ENCODE measurements around the gene RXRG. TPM values are rescaled to one million over a fixed set of nuclear protein-coding genes. Genes with fewer than 3 reads are reported as not detected.

Gene RXRG
- total and polyA plus RNA-seq, 9 of the 15 experiments (the other 6 are each of a cell fraction or from before 2014, with no cell fraction given): not detected

DNA sequence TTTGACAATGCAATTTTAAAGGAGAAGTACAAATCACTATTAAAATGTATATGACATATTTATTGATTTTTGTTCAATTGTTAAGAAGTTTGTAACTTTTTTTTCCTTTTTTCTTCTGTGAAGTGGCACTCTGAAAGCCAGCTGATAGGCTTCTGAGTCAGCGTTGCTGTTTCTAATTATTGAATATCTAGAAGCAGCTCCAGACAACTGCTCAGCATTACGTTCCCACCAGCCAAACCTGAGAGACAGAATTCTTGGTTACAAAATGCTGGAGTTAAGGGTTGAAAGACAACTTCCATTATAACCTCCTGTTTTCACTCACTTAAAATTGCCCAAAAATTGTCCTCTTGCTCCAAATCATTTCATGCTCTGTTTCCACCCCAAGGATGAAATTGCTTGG is 57.0 kb downstream of the RXRG start (continued):
- TF ChIP-seq, protein P1, sequence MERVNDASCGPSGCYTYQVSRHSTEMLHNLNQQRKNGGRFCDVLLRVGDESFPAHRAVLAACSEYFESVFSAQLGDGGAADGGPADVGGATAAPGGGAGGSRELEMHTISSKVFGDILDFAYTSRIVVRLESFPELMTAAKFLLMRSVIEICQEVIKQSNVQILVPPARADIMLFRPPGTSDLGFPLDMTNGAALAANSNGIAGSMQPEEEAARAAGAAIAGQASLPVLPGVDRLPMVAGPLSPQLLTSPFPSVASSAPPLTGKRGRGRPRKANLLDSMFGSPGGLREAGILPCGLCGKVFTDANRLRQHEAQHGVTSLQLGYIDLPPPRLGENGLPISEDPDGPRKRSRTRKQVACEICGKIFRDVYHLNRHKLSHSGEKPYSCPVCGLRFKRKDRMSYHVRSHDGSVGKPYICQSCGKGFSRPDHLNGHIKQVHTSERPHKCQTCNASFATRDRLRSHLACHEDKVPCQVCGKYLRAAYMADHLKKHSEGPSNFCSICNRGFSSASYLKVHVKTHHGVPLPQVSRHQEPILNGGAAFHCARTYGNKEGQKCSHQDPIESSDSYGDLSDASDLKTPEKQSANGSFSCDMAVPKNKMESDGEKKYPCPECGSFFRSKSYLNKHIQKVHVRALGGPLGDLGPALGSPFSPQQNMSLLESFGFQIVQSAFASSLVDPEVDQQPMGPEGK (CRISPR knock-in tag; IDR thresholded peaks at IDR 0.05; ENCODE audit: borderline replicate concordance): no peak
- no peak for TF ChIP-seq TCF7 (IDR thresholded peaks at IDR 0.05; ENCODE audit: borderline replicate concordance)
- TF ChIP-seq, protein P2, sequence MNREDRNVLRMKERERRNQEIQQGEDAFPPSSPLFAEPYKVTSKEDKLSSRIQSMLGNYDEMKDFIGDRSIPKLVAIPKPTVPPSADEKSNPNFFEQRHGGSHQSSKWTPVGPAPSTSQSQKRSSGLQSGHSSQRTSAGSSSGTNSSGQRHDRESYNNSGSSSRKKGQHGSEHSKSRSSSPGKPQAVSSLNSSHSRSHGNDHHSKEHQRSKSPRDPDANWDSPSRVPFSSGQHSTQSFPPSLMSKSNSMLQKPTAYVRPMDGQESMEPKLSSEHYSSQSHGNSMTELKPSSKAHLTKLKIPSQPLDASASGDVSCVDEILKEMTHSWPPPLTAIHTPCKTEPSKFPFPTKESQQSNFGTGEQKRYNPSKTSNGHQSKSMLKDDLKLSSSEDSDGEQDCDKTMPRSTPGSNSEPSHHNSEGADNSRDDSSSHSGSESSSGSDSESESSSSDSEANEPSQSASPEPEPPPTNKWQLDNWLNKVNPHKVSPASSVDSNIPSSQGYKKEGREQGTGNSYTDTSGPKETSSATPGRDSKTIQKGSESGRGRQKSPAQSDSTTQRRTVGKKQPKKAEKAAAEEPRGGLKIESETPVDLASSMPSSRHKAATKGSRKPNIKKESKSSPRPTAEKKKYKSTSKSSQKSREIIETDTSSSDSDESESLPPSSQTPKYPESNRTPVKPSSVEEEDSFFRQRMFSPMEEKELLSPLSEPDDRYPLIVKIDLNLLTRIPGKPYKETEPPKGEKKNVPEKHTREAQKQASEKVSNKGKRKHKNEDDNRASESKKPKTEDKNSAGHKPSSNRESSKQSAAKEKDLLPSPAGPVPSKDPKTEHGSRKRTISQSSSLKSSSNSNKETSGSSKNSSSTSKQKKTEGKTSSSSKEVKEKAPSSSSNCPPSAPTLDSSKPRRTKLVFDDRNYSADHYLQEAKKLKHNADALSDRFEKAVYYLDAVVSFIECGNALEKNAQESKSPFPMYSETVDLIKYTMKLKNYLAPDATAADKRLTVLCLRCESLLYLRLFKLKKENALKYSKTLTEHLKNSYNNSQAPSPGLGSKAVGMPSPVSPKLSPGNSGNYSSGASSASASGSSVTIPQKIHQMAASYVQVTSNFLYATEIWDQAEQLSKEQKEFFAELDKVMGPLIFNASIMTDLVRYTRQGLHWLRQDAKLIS (CRISPR knock-in tag; IDR thresholded peaks at IDR 0.05): no peak

DNA sequence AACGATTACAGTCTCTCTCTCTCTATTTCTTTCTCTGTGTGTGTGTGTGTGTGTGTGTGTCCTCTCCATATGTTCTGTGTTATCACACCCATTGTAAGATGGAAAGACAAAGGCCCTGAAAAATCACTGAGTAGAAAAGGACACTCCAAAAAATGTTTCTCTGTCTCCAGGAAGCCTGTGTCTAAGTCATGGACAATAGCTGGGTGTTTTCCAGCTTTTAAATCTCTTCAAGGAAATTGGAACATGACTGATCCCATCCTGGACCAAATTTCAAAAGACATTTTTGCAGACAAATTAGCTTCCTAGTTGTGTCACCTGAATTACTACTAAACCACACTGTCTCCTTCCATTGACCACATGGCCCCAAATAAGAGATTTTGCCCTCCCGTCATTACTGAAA is 57.4 kb downstream of the RXRG start:
- Histone ChIP-seq H3K9ac (ENCODE audit: insufficient read depth in 1 of 2, low read depth in 2 of 2, low read length in 2 of 2) (no peak overlapping the region), H3K9me3 (replicated peaks; ENCODE audit: control insufficient read depth, insufficient read depth, low read depth, low read length) (no peaks in the 10 kb centered on the region), H3K27me3 (ENCODE audit: control insufficient read depth in 2 of 2, insufficient read depth in 2 of 2, low read length in 2 of 2) (peaks cover 3 to 7% of the 10 kb centered on the region in 2 experiments; a peak in 4 of 5 replicates), H3K4me2 (ENCODE audit: insufficient read depth, low read length) (no peak overlapping the region), H2AFZ (ENCODE audit: low read depth, low read length) (no peak overlapping the region), H3K79me2 (ENCODE audit: control insufficient read depth, insufficient read depth, low read length) (no peaks in the 10 kb centered on the region), H3K9me1 (ENCODE audit: control insufficient read depth, insufficient read depth, low read length) (no peaks in the 10 kb centered on the region), H3K36me3 (ENCODE audit: control insufficient read depth, insufficient read depth, low read length) (no peaks in the 10 kb centered on the region), H3K4me1 (replicated peaks in 1 of 2; ENCODE audit: control insufficient read depth in 2 of 2, insufficient read depth in 2 of 2, low read length in 2 of 2) (no peaks in the 10 kb centered on the region), H4K20me1 (replicated peaks; ENCODE audit: control insufficient read depth, insufficient read depth, low read length) (no peaks in the 10 kb centered on the region; the same call in 1 of the 2 replicates), H3K27ac (ENCODE audit: extremely low read depth, low read depth, low read length) (no peak overlapping the region), H3K4me3 (no peak overlapping the region)
- no TSS peak for BruUV-seq (replicated peaks)
- in situ Hi-C loops (cut with MboI): no loop called here
- intact Hi-C loops (cut with micrococcal nuclease): no loop called here
- DNase-seq (ENCODE audit: extremely low read depth in 1 of 4, low spot score in 3 of 4) (no peak), ATAC-seq (no peak), FAIRE-seq (no peak)
- WGBS (ENCODE audit: insufficient coverage, low coverage, missing lambda C conversion rate): 0% methylated on average over 2 of the region's 2 CpGs
- ChIA-PET CTCF (ENCODE audit: low intra/inter-chr PET ratio) (no interaction called here), POLR2A (no interaction called here)
- TF ChIP-seq, protein P3, sequence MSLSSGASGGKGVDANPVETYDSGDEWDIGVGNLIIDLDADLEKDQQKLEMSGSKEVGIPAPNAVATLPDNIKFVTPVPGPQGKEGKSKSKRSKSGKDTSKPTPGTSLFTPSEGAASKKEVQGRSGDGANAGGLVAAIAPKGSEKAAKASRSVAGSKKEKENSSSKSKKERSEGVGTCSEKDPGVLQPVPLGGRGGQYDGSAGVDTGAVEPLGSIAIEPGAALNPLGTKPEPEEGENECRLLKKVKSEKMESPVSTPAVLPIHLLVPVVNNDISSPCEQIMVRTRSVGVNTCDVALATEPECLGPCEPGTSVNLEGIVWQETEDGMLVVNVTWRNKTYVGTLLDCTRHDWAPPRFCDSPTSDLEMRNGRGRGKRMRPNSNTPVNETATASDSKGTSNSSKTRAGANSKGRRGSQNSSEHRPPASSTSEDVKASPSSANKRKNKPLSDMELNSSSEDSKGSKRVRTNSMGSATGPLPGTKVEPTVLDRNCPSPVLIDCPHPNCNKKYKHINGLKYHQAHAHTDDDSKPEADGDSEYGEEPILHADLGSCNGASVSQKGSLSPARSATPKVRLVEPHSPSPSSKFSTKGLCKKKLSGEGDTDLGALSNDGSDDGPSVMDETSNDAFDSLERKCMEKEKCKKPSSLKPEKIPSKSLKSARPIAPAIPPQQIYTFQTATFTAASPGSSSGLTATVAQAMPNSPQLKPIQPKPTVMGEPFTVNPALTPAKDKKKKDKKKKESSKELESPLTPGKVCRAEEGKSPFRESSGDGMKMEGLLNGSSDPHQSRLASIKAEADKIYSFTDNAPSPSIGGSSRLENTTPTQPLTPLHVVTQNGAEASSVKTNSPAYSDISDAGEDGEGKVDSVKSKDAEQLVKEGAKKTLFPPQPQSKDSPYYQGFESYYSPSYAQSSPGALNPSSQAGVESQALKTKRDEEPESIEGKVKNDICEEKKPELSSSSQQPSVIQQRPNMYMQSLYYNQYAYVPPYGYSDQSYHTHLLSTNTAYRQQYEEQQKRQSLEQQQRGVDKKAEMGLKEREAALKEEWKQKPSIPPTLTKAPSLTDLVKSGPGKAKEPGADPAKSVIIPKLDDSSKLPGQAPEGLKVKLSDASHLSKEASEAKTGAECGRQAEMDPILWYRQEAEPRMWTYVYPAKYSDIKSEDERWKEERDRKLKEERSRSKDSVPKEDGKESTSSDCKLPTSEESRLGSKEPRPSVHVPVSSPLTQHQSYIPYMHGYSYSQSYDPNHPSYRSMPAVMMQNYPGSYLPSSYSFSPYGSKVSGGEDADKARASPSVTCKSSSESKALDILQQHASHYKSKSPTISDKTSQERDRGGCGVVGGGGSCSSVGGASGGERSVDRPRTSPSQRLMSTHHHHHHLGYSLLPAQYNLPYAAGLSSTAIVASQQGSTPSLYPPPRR (CRISPR knock-in tag; IDR thresholded peaks at IDR 0.05; ENCODE audit: borderline replicate concordance): no peak
- TF ChIP-seq NFYB (IDR thresholded peaks at IDR 0.05; ENCODE audit: extremely low read depth, insufficient read length): no peak
